Neural cell (in vitro differentiated cells): Measurements from ENCODE around the gene ABHD4. TPM values are rescaled to one million over a fixed set of nuclear protein-coding genes. Genes with fewer than 3 reads are reported as not detected.

Experiments used
- H2AFZ ChIP-seq: fragments of 200-600, 300-800 bp; sonication (generic), shearing (Covaris generic); 2 replicates; pipeline ENCODE4 v1.6.0; 2014; ENCODE audit warnings: low read depth, mild to moderate bottlenecking, antibody characterized with exemption, low read length, moderate library complexity
- H3F3A ChIP-seq: fragments of 200-600 bp; shearing (Covaris generic); 2 replicates; pipeline ENCODE4 v1.6.1; 2016; ENCODE audit warnings: mild to moderate bottlenecking, moderate library complexity, mixed read lengths, antibody characterized with exemption, low read length; ENCODE audit not compliant: insufficient read depth, poor library complexity, severe bottlenecking
- H3K27ac ChIP-seq: fragments of 200-600, 300-800 bp; sonication (generic), shearing (Covaris generic); 2 replicates; pipeline ENCODE4 v1.5.1; 2014; ENCODE audit warnings: mild to moderate bottlenecking, low read length, moderate library complexity
- H3K27me3 ChIP-seq: fragments of 300-800, 200-600 bp; sonication (generic), shearing (Covaris generic); 2 replicates; pipeline ENCODE4 v1.6.0; 2014; ENCODE audit warnings: mild to moderate bottlenecking, low read depth, low read length, moderate library complexity; ENCODE audit not compliant: insufficient read depth
- H3K36me3 ChIP-seq: fragments of 300-800, 200-600 bp; sonication (generic), shearing (Covaris generic); 2 replicates; pipeline ENCODE4 v1.5.1; 2014; ENCODE audit warnings: mild to moderate bottlenecking, antibody characterized with exemption, low read length, moderate library complexity; ENCODE audit not compliant: insufficient read depth
- H3K4me2 ChIP-seq: fragments of 300-800, 200-600 bp; sonication (generic), shearing (Covaris generic); 2 replicates; pipeline ENCODE4 v1.6.0; 2014; ENCODE audit warnings: mild to moderate bottlenecking, low read length
- H3K4me3 ChIP-seq: fragments of 300-800, 200-600 bp; sonication (generic), shearing (Covaris generic); 2 replicates; pipeline ENCODE4 v1.5.1; 2014; ENCODE audit warnings: mild to moderate bottlenecking, low read length, moderate library complexity
- H3K79me2 ChIP-seq: fragments of 200-600 bp; shearing (Covaris generic); replicated peaks from 2 replicates; pipeline ENCODE4 v1.6.0; 2014; ENCODE audit warnings: mild to moderate bottlenecking, low read length, moderate library complexity; ENCODE audit not compliant: insufficient read depth
- H3K9ac ChIP-seq: fragments of 300-800, 200-600 bp; sonication (generic), shearing (Covaris generic); 2 replicates; pipeline ENCODE4 v1.6.1; 2016; ENCODE audit warnings: mild to moderate bottlenecking, low read length, mixed read lengths
- H3K9me2 ChIP-seq: fragments of 200-600 bp; shearing (Covaris generic); 2 replicates; pipeline ENCODE4 v1.6.1; 2016; ENCODE audit warnings: mild to moderate bottlenecking, low read length, mixed read lengths; ENCODE audit not compliant: insufficient read depth
- H3K9me3 ChIP-seq: fragments of 200-600, 300-800 bp; sonication (generic), shearing (Covaris generic); 2 replicates; pipeline ENCODE4 v1.6.1; 2016; ENCODE audit warnings: mild to moderate bottlenecking, mixed run types, low read length, moderate library complexity, mixed read lengths
- H4K20me1 ChIP-seq: fragments of 200-600 bp; shearing (Covaris generic); 2 replicates; pipeline ENCODE4 v1.6.1; 2016; ENCODE audit warnings: mild to moderate bottlenecking, mixed run types; ENCODE audit not compliant: insufficient read depth
- CTCF ChIP-seq: fragments of 450-650 bp; IDR thresholded peaks from 2 replicates; pipeline ENCODE4 v1.5.1; 2014; ENCODE audit warnings: antibody characterized with exemption, mild to moderate bottlenecking, moderate library complexity; ENCODE audit not compliant: poor library complexity, severe bottlenecking
- EP300 ChIP-seq: fragments of 450-650 bp; conservative IDR thresholded peaks from 2 replicates; pipeline ENCODE4 v1.6.1; 2014; ENCODE audit warnings: antibody characterized with exemption, mild to moderate bottlenecking, moderate library complexity; ENCODE audit not compliant: poor library complexity, severe bottlenecking
- EZH2 ChIP-seq: fragments of 200-600, 300-800 bp; shearing (Covaris generic), sonication (generic); IDR thresholded peaks from 2 replicates; pipeline ENCODE4 v1.6.1; 2014; ENCODE audit warnings: antibody characterized with exemption, low read length, borderline replicate concordance, mild to moderate bottlenecking; ENCODE audit not compliant: insufficient read depth, poor library complexity, severe bottlenecking
- MXI1 ChIP-seq: fragments of 450-650 bp; conservative IDR thresholded peaks from 2 replicates; pipeline ENCODE4 v1.6.1; 2014; ENCODE audit warnings: antibody characterized with exemption, mild to moderate bottlenecking; ENCODE audit not compliant: poor library complexity, severe bottlenecking
- POLR2AphosphoS5 ChIP-seq: IDR thresholded peaks from 2 replicates; pipeline ENCODE4 v1.6.1; 2012
- RAD21 ChIP-seq: fragments of 450-650 bp; conservative IDR thresholded peaks from 2 replicates; pipeline ENCODE4 v1.6.1; 2014; ENCODE audit warnings: antibody characterized with exemption, mild to moderate bottlenecking, moderate library complexity
- REST ChIP-seq: IDR thresholded peaks from 2 replicates; pipeline ENCODE4 v1.6.1; 2012; ENCODE audit warnings: borderline replicate concordance
- SMC3 ChIP-seq: fragments of 450-650 bp; conservative IDR thresholded peaks from 2 replicates; pipeline ENCODE4 v1.6.1; 2014; ENCODE audit warnings: antibody characterized with exemption, mild to moderate bottlenecking, moderate library complexity; ENCODE audit not compliant: poor library complexity
- TAF1 ChIP-seq: IDR thresholded peaks from 2 replicates; pipeline ENCODE4 v1.6.1; 2012; ENCODE audit warnings: low read depth
- polyA plus RNA-seq: library from polyadenylated mRNA; depleted of rRNA; stranded (reverse); fragments of >200 nt; gene quantifications from 2 replicates; pipeline ENCODE4 v1.2.3, GENCODE V29; 2014

ABHD4 gene
- polyA plus RNA-seq, 1 donor from 2014 or later: 2.6 TPM

- no peak for TF ChIP-seq CTCF
- no peak for TF ChIP-seq RAD21
- no peak for TF ChIP-seq REST
- TF ChIP-seq POLR2AphosphoS5: no peak
- TF ChIP-seq EP300: no peak
- no peak for TF ChIP-seq SMC3
- TF ChIP-seq TAF1: no peak
- TF ChIP-seq EZH2: no peak
- no peak for TF ChIP-seq MXI1
- no peaks in the 10 kb centered on the region for H3K36me3 ChIP-seq
- no peak overlapping the region for H2AFZ ChIP-seq
- H3K9me3 ChIP-seq: no peaks in the 10 kb centered on the region
- peaks cover 49% of the 10 kb centered on the region for H3K79me2 ChIP-seq
- H3K27me3 ChIP-seq: no peaks in the 10 kb centered on the region
- H3K27ac ChIP-seq: no peak overlapping the region
- no peak overlapping the region for H3K4me2 ChIP-seq
- H4K20me1 ChIP-seq: no peaks in the 10 kb centered on the region
- no peaks in the 10 kb centered on the region for H3F3A ChIP-seq
- no peak overlapping the region for H3K9ac ChIP-seq
- H3K4me3 ChIP-seq: no peak overlapping the region
- H3K9me2 ChIP-seq: no peaks in the 10 kb centered on the region
Observed at GRCh38 chr14:22579881-22580280, 18.2 kb upstream of the ABHD4 start.

- Histone ChIP-seq H3K4me2 (no peak overlapping the region), H4K20me1 (no peaks in the 10 kb centered on the region), H3K9me2 (no peaks in the 10 kb centered on the region), H3K9ac (no peak overlapping the region), H3K27ac (no peak overlapping the region), H2AFZ (no peak overlapping the region), H3K4me3 (no peak overlapping the region), H3K36me3 (no peaks in the 10 kb centered on the region), H3K79me2 (peaks cover 52% of the 10 kb centered on the region), H3K27me3 (no peaks in the 10 kb centered on the region), H3K9me3 (no peaks in the 10 kb centered on the region), H3F3A (no peaks in the 10 kb centered on the region)
- no peak for TF ChIP-seq TAF1
Observed at GRCh38 chr14:22580625-22581024, 17.5 kb upstream of the ABHD4 start.

GRCh38 chr14:22583994-22584393 is 14.1 kb upstream of the ABHD4 start:
- Histone ChIP-seq H3K79me2 (peaks cover 62% of the 10 kb centered on the region), H3K9me2 (no peaks in the 10 kb centered on the region), H3K9me3 (no peaks in the 10 kb centered on the region), H3K4me2 (no peak overlapping the region), H3K4me3 (no peak overlapping the region), H3F3A (no peaks in the 10 kb centered on the region), H3K27ac (no peak overlapping the region), H2AFZ (no peak overlapping the region), H3K9ac (no peak overlapping the region), H3K27me3 (no peaks in the 10 kb centered on the region), H3K36me3 (no peaks in the 10 kb centered on the region), H4K20me1 (no peaks in the 10 kb centered on the region)
- TF ChIP-seq POLR2AphosphoS5: no peak
- no peak for TF ChIP-seq REST
- no peak for TF ChIP-seq EP300
- no peak for TF ChIP-seq CTCF
- no peak for TF ChIP-seq EZH2
- TF ChIP-seq TAF1: no peak
- TF ChIP-seq MXI1: no peak
- no peak for TF ChIP-seq SMC3
- TF ChIP-seq RAD21: no peak
